VCaP (cell line): ENCODE measurements around the gene SORCS3.

Experiments used
- H3K27ac ChIP-seq: fragments of 450-650 bp; 2 replicates; pipeline ENCODE4 v1.5.1; 2017
- CTCF ChIP-seq: fragments of 450-650 bp; conservative IDR thresholded peaks from 2 replicates; pipeline ENCODE4 v1.5.1; 2017; ENCODE audit warnings: mild to moderate bottlenecking, moderate library complexity

The SORCS3 gene

DNA sequence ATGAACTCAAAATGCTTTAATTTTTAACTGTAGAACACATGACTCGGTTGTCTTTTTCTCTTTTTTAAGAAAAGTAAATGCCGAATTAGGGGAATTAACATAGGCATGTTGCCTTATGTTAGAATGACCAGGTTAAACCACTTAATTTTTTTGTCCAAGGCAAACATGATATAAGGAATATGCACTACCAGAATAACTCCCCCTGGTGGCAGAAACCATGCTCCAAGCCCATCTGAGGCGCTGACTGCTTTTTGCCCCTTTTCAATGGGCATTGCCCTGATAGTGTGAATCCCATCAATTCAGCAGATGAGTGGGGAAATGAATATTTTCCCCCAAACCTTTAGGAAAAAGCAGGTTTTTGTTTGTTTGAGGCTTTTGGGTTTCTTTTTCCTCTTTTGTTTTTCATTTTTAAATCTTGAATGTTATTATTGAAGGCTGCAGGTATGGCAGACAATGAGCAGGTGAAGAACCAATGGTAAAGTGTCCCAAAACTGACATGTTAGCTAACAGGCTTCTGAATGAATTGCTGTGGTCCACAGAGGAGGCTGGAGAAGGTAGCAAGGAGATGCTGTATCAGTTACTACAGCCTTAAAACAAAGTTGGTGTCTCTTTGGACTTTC, 284.3 kb downstream of the SORCS3 start:
- TF ChIP-seq CTCF: peak; percentile 84
- H3K27ac ChIP-seq: peak overlapping the region; percentile 19; the same call in 1 of the 2 replicates

- no peak for TF ChIP-seq CTCF
- no peak overlapping the region for H3K27ac ChIP-seq
Measured at GRCh38 chr10:104928734-104929133, 287.6 kb downstream of the SORCS3 start.

GRCh38 chr10:104931612-104932134, 290.6 kb downstream of the SORCS3 start:
- peak overlapping the region; percentile 35; the same call in 1 of the 2 replicates for H3K27ac ChIP-seq
- TF ChIP-seq CTCF: no peak

GRCh38 chr10:104935656-104936055, 294.6 kb downstream of the SORCS3 start:
- TF ChIP-seq CTCF: no peak
- no peak overlapping the region for H3K27ac ChIP-seq

DNA sequence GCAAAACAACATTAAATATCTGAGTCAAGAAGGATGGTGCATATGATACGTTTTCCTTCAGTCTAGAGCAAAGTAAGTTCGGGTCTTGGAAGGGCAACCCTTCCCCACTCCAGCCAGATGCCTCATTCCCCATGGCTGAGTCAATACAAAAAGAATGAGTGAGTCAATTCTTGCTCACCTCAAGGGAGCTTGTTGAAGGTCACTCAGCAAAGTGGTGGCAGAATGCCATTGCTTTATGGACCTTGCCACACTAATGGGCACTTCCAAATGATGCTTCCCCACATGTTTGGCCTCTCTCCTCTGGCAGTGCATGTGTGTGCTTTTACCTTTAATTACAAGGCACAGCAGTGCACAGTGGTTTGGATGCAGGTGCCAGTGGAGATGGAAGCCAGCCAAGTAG, 296.5 kb downstream of the SORCS3 start:
- no peak overlapping the region for H3K27ac ChIP-seq
- TF ChIP-seq CTCF: no peak

DNA sequence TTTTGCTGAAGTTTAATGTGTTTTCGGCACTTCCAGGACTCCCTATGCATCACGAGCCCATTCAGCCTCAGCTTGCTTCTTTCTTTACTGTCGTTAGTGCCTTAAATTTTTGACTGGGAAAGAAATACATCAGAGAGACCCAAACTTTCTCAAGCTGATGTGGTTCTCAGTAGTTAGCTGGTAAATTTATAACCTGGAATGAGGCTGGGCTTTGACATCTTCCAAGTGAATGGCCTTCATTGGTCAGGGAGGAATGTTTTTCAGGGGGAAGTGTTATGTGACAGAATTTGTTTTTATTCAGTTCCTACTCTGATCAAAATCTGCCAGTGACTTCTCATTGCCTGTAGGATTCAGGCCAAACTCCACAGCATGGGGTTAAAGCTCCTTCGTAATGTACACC, 296.9 kb downstream of the SORCS3 start:
- no peak overlapping the region for H3K27ac ChIP-seq
- TF ChIP-seq CTCF: no peak

DNA sequence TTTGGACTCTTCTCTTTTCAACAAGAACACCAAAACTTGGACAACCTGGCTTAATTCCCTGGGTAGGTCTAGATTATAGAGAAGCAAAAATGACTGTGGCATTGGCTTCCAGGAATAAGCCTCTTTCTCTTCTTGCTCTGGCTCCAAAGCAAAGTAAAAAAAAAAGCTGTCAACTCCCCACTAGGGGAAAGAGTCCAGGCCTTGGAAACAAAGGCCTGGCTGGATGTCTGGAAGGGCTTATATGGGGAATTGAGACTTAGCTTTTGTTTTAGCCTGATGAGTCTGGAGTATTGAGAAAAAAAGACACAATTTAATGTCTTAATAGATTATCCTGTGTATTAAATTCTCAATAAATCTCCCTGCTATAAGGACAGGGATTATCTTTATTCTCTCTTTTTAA, 300.6 kb downstream of the SORCS3 start:
- no peak overlapping the region for H3K27ac ChIP-seq
- no peak for TF ChIP-seq CTCF
